ENCODE measurements around the gene MAGI2. TPM values are rescaled to one million over a fixed set of nuclear protein-coding genes. Genes with fewer than 3 reads are reported as not detected.

The MAGI2 gene
- total RNA-seq, 1 donor from 2014 or later: 0.26 TPM

DNA sequence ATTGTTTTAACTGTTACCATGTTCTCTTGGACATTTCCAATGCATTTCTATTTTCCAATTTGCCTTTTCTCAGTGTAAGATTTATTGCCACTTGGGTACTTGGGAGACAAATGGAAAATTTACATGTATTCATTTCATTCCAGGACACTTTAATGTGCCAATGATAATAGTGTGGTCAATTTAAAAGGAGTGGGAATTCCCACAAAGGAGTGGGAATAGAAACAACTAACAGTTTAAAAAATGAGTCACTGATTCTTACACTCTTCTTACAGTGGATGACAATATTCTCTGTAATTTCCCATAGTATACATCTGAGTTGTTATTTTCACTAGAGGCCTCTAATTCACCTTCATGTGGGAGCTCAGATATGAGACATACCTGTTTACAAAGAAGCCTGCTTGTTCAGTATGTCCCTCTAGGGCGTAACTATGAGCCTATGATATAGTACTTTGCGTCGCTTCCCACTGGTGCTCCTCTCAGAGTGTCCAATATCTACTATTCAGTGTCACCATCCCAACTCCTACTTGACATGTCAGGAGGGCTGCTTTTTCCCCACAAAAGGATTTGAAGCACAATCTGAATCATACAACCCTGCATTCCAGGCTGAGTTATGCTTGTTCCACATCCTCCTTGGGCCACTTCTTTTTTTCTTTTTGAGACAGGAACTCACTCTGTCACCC lies 1353.6 kb downstream of the MAGI2 start:
- DNase-seq (ENCODE audit: low read depth in 2 of 2): no peak

DNA sequence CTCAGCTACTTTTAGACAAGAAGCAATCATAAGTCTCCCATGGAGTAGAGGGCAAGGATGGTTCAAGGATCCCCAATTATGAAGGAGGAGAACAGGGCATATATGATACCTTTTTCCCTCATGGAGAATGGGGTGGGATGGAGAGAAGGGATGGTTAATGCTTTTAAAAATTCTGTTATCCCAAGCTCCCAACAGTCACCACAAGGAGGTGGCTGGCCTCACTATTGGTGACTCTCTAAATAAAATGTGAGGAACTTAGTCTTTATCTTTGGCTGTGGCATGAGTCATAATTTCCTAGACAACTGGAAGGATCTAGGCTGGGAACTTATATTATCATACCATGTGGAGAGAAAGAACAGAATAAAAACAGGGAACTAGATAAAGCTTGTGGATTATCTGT lies 1357.9 kb downstream of the MAGI2 start:
- DNase-seq (ENCODE audit: low read depth in 2 of 2): no peak

DNA sequence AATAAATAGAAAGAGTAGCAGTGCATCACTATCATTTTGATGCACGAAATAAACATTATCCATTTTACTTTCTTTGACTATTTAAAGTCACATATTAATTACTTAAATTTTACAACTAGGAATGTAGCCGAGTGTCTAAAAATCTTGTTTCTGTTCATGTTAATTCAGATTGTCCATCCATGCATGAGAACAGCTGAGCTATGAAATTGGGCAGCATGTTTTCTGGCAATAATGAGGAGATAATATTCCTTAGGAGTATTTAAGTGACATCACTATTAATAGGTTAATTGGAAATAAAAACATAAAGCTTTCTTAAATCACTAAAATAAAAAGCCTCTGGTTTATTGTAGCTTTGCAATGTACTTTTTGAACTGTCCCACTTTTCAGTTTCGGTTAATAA lies 1361.1 kb downstream of the MAGI2 start:
- DNase-seq (ENCODE audit: low read depth in 2 of 2): no peak

DNA sequence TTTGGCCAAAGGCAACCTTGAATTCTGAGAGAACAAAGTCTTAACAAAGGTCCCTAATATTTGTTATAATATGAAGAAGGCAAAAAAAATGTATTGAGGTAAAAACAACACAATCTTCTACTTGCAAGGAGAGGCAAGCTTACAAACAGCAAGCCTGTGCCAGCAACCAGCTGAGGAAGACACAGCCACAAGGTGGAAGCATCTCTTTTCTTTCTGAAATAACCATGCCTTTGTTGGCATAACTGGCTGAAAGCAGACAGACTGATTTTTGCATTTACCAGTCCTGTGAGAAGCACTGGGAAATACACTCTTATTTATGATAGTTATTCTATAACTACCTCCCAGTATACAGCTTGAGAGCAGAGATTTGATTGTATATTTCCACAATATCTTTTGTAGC lies 1362.9 kb downstream of the MAGI2 start:
- DNase-seq (ENCODE audit: low read depth in 2 of 2): no peak

DNA sequence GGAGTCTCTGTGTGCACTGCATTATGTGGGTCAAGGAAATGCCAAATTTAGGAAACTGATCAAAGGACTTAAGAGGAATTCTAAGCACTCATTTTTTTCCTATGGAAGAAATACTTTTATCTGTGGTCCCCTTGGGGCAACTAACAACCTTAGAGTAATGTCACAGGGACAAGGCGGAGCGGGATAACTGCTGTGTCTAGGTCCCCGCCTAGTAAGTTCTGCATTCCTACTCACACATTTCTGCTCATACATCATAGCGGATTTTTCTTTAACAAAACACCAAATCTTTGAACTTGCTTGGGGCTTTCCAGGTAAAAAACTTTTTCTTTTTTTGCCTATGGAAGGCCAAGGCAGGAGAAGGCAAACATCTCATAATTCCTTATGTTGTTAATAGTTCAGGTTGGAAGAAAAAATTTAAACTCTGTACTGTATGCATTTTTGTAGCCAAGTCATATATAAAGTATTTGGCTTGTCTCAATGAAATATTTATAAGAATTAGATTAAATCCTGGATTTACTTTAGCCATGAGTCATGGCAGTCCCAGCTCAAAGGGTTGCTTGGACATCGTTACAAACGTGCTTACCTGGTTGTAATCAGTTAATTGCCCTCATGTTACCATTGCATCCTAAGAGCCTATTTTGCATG lies 1369.9 kb downstream of the MAGI2 start:
- DNase-seq (ENCODE audit: low read depth in 2 of 2): no peak

DNA sequence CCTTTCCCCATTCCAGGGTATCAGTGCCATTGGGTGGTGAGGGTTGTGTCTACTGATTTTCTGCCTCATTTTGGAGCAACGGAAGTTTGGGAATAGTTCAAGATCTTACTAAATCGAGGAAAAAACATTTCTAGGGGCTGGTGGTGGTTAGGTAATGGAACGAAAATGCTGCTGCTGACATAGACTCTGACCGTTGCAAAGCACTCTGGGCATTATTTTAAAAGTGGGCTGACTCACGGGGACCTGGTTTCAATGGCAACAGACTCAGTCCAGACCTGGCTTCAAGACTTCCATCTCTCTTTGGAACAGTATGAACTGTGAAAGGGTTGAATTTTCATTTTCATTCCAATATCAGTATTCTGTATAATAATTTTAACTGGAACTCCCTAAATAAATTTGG lies 1370.9 kb downstream of the MAGI2 start:
- no peak for DNase-seq (ENCODE audit: low read depth in 2 of 2)

DNA sequence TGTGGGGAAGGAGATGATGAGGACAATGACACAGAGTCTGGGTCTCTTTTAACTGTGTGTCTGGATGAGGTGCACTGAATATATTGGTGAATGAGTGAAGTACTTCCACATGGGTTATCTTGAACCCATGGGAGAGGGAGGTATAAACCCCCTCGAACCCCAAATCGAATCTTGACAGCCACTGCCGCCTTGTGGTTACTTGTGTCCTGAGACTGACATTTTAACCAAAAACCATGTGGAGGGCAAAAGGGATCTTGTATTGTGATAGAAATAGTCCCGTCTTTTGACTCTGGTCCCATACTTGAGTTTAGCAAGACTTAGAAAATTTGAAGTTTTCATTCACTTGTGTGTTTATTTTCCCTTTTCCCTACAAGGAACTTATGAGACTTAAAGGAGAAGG lies 1371.6 kb downstream of the MAGI2 start:
- no peak for DNase-seq (ENCODE audit: low read depth in 2 of 2)

DNA sequence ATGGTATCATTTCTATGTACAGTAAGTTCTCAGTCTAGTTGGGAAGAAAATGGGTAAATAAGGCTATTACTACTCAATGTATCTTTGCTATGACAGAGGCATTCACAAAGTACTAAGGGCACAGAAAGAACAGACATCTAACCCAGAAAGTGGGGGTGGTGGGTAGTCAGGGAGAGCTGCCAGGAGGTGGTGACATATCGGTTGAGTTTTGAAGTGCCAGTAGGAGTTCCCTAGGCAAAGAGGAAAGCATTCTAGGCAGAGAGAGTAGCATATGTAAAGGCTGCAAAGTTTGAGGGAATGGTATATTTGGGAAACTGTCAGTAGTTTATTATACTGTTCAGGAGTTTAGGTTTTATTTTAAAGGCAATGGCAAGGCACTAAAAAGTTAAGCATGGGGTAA lies 1372.1 kb downstream of the MAGI2 start:
- no peak for DNase-seq (ENCODE audit: low read depth in 2 of 2)

DNA sequence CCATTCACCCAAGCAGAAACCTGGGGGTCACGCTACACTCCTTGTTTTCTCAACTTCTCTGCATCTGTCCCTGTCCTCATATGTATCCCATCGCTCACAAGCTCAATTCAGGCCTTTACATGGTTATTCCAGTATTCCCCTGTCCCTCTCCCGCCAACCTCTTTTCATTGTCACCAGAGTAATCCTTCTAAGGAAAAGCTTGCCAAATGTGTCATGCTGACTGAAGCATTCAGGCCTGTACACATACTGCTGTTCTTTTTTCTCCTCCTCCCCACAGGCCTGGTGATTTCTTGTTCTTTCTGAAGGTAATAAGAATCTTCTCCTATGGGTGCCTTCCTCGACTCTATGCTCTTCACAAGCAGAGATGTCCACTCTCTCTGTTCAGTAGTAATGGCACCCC lies 1372.7 kb downstream of the MAGI2 start:
- DNase-seq (ENCODE audit: low read depth in 2 of 2): no peak

DNA sequence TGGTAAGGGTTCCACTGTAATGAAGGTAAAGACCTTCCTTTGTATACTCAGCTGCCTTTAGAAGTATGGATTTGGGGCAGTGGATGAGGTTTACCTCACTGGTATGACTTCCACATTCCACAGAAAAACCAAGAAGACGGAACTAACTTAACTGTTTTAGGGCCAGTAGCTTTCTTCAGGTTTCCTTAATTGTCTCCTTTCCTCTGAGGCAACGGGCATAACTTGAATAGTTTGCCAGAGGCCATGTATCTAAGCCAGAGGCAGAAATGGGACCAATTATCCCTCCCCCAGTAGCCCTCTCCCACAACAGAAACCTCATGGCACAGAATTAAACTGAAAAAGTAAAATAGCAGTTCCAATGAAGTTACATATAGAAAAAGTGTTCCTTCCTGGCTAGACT lies 1373.2 kb downstream of the MAGI2 start:
- no peak for DNase-seq (ENCODE audit: low read depth in 2 of 2)

DNA sequence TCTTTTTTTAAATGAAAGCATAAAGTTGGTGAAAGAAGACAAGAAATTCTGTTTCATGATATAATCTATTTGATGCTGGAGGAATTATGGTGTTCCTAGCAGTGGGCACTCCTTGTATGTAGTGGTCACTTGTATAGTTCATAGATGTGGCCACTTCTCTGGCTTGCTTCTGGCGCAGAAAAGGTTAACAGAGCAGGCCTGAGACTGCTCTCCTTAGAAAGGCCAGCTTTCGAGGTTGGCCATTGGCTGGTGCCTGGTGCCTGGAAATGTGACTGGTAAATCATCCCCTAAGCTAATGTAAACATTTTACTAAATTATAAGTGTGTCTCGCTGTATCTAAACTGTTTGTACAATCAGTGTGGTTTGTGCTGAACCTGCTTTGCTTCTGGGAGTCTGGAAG lies 1378.8 kb downstream of the MAGI2 start:
- DNase-seq (ENCODE audit: low read depth in 2 of 2): no peak

DNA sequence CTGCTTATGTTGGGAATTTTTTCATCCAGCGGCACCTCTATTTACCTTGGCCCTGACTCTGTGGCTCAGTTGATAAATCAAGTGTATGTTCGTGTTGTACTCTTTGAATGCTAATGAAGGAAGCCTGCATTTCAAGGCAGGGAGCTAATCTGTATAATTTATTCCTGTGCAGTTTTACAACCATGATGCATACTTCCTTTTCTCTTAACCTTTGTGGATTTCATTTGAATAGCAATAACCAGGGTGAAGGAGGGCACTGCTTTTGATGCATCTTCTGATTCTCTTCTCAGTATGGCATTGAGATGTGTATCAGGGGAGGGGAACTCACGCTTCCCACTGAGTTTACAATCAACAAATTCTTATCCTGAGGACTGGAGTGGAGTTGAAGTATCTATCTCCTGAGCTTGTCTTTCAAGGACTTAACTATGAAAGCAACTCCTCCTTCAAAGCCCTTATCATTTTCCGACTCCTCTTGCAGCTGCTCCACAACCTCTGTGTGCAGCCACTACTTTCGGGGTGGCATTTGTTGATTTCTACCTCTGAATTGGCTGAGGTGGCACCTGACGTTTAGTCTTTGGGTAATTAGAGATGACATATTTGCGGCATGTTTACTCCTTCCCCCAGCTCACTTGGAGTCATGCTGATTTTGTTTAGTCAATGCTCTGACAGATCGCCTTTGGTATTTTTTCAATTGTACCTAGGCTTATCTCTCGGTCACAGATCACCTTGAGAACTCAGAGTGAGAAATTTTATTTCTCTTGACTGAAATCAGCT lies 1379.7 kb downstream of the MAGI2 start:
- no peak for DNase-seq (ENCODE audit: low read depth in 2 of 2)

DNA sequence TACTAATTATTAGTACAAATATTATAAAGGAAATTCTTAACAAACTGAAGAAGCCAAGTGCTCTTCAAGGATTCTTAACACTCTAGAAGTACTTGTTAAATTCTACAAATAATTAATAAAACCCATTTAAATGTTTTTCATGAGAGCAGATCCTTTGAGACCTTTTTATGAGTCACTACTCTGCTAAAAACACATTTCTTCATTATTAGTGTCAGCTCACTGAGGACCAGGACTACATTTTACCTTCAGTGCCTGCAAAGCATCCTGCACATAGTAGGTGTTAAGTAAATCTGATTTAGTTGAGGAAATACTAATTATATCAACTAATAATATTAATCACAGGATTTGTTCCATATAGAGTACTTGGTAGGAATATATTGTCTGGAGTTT lies 1381.3 kb downstream of the MAGI2 start:
- DNase-seq (ENCODE audit: low read depth in 2 of 2): no peak

DNA sequence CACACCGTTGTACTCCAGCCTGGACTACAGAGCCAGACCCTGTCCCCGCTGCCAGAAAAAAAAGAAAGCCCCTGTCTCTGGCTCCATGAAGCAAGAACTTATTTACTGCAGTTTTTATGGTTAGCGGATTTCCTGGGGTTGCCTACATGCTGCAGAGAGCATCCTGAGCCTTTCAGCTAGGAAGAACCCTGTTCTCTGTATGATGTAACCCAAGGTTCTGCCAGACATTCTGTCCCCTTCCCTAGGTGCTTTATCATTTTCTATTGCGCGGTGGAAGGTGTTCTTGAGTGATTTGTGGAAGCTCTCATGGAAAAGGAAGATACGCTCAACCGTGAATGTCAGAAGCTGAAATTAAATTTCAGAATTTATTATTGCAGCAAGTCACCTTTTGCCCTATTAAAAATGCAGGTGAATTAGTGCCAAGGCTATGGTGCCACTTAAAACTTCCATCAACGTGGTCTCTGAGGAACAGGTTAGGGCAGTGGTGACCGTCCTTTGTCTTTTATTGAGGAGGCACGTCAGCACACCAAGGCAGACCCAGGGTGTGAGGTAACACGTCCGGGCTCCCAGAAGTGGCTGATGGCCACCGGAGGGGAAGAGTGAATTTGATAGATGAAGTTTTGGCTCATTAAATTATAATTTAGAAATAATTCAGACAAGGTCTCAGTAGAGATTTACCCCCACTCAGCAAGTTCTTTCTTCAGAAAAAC lies 1381.8 kb downstream of the MAGI2 start:
- DNase-seq (ENCODE audit: low read depth in 2 of 2): no peak

DNA sequence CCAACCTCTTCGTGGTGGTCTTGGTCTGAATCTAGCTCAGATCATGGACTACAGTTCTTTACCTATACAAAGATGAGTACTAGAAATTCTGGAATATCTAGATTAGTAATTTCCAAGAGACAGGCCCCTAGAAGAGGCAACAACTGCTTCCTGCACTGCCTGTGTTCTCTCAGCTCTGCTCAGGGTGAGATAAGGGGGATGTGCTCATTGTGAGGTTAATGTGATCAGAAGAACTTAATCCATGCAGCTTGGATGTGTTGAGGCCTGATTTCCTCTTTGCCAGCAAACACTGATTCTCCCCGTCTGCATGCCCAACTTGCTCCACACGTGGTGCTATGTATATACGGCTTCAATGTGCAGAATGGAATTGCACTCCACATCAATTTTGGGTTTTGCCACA lies 1386.9 kb downstream of the MAGI2 start:
- DNase-seq (ENCODE audit: low read depth in 2 of 2): no peak

DNA sequence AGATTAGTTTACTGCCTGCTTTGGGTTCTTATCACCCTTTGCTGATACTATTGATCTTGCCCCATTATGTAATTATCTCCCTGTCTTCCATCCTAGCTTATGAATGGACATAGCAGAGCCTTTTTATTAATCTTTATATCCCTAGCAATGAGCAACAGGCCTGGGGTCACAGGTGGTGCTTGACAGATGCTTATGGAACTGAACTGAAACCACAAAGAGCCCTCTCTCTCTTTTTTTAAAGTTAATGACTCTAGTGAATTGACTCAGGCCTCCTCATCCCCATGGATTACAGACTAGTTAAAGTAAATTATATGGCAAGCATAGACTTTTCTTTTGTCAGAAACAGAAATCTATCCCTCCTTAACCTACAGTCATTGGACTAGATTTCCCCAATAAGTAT lies 1389.7 kb downstream of the MAGI2 start:
- no peak for DNase-seq (ENCODE audit: low read depth in 2 of 2)

DNA sequence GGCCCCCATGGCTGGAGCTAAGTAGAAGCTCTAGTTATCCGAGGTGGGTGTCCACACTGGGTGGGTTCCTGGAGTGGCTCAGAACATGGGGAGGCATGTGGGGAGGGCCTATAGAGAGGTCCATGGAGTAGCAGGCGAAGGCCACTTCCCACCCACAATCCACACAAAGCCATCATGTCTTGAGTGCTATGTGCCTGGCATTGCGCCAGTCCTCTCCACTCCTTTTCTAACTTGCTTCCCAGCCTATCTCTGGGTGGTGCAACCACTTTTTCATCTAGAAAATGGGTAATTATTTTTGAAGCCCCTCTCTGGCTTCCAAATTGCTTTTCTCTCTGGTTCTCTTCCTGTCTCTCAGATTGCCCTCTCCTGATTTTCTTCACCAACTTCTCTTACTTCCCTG lies 1391.3 kb downstream of the MAGI2 start:
- DNase-seq (ENCODE audit: low read depth in 2 of 2): no peak

DNA sequence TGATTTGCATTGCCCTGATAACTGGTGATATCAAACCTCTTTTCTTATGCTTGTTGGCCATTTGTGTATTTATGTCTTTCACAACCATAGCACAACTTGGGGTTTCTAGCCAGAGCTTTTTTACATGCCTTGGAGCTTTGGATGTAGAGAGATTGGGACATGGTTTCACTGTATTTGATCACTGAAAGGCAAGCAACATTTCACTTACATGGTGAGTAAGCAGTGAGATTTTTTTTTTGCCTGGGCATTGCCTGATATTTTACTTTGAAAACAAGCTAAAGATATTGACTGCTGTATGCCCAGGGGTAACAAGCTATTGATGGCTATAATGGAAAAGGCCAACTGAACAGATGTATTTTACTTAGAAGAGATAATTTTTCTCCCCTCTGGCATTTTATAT lies 1395.9 kb downstream of the MAGI2 start:
- no peak for DNase-seq (ENCODE audit: low read depth in 2 of 2)

DNA sequence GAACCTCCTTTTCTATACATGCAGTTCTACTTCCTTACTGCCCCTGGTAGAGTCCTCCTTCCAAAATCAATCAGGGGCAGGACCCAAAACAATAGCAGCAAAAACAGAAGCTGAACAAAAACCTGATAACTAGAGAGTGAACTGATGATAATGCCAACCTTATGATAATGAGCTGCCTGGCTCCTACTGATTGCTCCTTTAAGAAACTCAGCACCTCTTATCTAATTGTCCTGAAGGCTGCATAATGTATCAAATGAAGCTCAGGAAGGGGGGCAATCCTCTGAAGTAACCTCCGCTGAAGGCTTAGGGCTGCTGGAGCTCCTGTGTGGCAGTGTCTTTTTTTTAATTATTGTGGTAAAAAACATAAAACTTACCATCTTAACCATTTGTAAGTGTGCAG lies 1397.9 kb downstream of the MAGI2 start:
- no peak for DNase-seq (ENCODE audit: low read depth in 2 of 2)

DNA sequence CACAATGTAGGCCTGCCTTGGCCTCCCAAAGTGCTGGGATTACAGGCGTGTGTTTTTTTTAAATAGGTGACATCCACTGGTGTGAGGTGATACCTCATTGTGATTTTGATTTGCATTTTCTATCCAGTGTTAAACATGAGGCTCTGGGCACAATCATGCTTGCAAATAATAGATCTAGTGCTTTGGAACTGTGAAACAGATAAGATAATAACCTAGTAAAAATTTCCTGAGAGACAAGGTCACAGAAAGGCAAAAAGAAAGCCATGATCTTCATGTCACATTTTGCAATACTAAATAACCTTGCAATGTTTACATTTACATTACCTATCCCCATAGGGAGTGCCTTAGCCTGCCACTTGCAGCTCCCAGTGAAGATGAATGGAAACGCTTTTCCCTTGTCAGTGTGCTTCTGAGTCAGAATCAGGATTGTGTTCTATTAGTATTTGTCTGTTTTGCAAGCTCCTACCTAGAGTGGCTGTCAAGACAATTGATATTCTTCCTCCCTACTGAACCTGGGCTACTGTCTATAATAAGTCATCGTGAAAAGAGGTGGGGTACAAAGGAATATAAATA lies 1398.4 kb downstream of the MAGI2 start:
- DNase-seq (ENCODE audit: low read depth in 2 of 2): no peak

DNA sequence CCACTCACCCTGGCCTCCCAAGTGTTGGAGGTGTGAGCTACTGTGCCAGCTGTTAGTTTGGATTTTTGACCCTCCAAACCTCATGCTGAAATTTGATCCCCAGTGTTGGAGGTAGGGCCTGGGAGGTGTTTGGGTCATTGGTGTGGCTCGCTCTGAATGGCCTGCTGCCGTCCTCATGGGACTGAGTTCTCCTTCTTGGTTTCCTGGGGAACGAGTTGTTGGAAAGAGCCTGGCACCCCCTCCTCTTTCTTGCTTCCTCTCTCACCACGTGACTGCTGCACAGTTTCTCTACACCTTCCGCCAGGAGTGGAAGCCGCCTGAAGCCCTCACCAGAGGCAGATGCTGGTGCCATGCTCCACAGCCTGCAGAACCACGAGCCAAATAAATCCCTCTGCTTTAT lies 1401.4 kb downstream of the MAGI2 start:
- no peak for DNase-seq (ENCODE audit: low read depth in 2 of 2)

DNA sequence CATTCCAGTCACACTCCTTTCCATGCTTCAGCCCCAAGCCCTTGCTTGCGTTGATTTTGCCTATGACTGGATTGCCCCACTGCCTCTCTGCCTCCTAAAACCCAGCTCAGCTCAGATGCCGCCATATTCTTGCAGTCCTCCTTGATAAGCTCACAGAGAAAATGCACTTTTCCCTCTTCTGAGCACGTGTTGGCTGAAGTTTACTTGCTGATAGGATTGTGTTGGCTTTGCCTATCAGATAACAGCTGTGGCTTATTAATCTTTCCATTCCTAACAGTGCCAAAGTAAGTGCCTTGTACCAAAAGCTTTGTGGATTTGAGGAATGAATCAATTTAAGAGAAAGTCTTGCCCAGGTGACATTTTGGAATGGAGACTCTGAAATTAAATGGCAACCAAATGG lies 1405.7 kb downstream of the MAGI2 start:
- DNase-seq (ENCODE audit: low read depth in 2 of 2): no peak
